CD14-positive monocyte (primary cell): ENCODE results near the gene C12orf42. TPM values are rescaled to one million over a fixed set of nuclear protein-coding genes. Genes with fewer than 3 reads are reported as not detected.

Experiments used
- DNase-seq, 3 donors: peaks; one replicate each; pipeline ENCODE4 v3.0.0-alpha.2; 2011 to 2022
- H2AFZ ChIP-seq: 2 replicates; pipeline ENCODE4 v1.6.0; 2012; ENCODE audit warnings: mild to moderate bottlenecking, low read depth, low read length, inconsistent platforms; ENCODE audit not compliant: insufficient read depth, poor library complexity, severe bottlenecking
- H3K27ac ChIP-seq, 2 donors: 1 replicate in 1 of 2; 2 replicates in 1 of 2; pipeline ENCODE4 v1.5.1; 2012 to 2013; ENCODE audit warnings: low read length in 2 of 2, control low read depth in 1 of 2, inconsistent platforms in 1 of 2, low read depth in 1 of 2, mild to moderate bottlenecking in 1 of 2
- H3K27me3 ChIP-seq, 2 donors: one replicate each; pipeline versions ENCODE4 v1.6.0 to v1.6.1; 2011 to 2013; ENCODE audit warnings: low read length in 2 of 2; ENCODE audit not compliant: control insufficient read depth in 2 of 2, insufficient read depth in 2 of 2
- H3K36me3 ChIP-seq, 2 donors: replicated peaks in 1 of 2; 1 replicate in 1 of 2; 2 replicates in 1 of 2; pipeline versions ENCODE4 v1.5.1 to v1.6.1; 2012 to 2013; ENCODE audit warnings: low read length in 2 of 2, control low read depth in 1 of 2, inconsistent platforms in 1 of 2, mild to moderate bottlenecking in 1 of 2; ENCODE audit not compliant: insufficient read depth in 2 of 2, control insufficient read depth in 1 of 2
- H3K4me1 ChIP-seq, 2 donors: 1 replicate in 1 of 2; 2 replicates in 1 of 2; pipeline versions ENCODE4 v1.5.1 to v1.6.1; 2012 to 2013; ENCODE audit warnings: low read length in 2 of 2, control low read depth in 1 of 2, inconsistent platforms in 1 of 2, mild to moderate bottlenecking in 1 of 2, moderate library complexity in 1 of 2; ENCODE audit not compliant: insufficient read depth in 2 of 2, control insufficient read depth in 1 of 2
- H3K4me2 ChIP-seq: replicated peaks from 2 replicates; pipeline ENCODE3; 2012; ENCODE audit warnings: low read length, moderate library complexity, mild to moderate bottlenecking; ENCODE audit not compliant: poor library complexity, severe bottlenecking; ENCODE audit errors: extremely low read depth
- H3K4me3 ChIP-seq, 3 experiments: fragments of 200-600 bp in 1 of 3; sonication (generic) in 1 of 3; replicated peaks in 1 of 3; 1 replicate in 2 of 3; 2 replicates in 1 of 3; pipeline ENCODE4 v1.5.1; 2011 to 2013; ENCODE audit warnings: low read length in 3 of 3, mild to moderate bottlenecking in 3 of 3, control low read depth in 2 of 3, low read depth in 2 of 3, inconsistent platforms in 1 of 3, moderate library complexity in 1 of 3
- H3K79me2 ChIP-seq: 2 replicates; pipeline ENCODE4 v1.6.0; 2012; ENCODE audit warnings: mild to moderate bottlenecking, control low read depth, inconsistent platforms, low read length, moderate library complexity; ENCODE audit not compliant: insufficient read depth
- H3K9ac ChIP-seq: 2 replicates; pipeline ENCODE4 v1.6.0; 2017; ENCODE audit warnings: low read length, mild to moderate bottlenecking; ENCODE audit not compliant: insufficient read depth, poor library complexity, severe bottlenecking
- H3K9me3 ChIP-seq, 2 donors: replicated peaks in 1 of 2; 1 replicate in 1 of 2; 2 replicates in 1 of 2; pipeline versions ENCODE4 v1.5.1 to v1.6.1; 2012 to 2013; ENCODE audit warnings: low read length in 2 of 2, control low read depth in 1 of 2; ENCODE audit not compliant: control insufficient read depth in 1 of 2, insufficient read depth in 1 of 2
- H4K20me1 ChIP-seq: 2 replicates; pipeline ENCODE4 v1.6.0; 2012; ENCODE audit warnings: mild to moderate bottlenecking, low read length, control low read depth, moderate library complexity; ENCODE audit not compliant: insufficient read depth
- H3K27ac Mint-ChIP-seq, 7 donors: one replicate each; pipeline ENCODE4 v1.8.0; 2020; ENCODE audit warnings: mild to moderate bottlenecking in 7 of 7, mixed read lengths in 7 of 7, moderate library complexity in 6 of 7, inconsistent platforms in 2 of 7
- H3K27me3 Mint-ChIP-seq, 3 donors: one replicate each; pipeline ENCODE4 v1.8.0; 2021 to 2022; ENCODE audit warnings: low read depth in 3 of 3, mild to moderate bottlenecking in 3 of 3, mixed read lengths in 3 of 3, moderate library complexity in 3 of 3, inconsistent platforms in 1 of 3
- H3K36me3 Mint-ChIP-seq, 2 donors: one replicate each; pipeline ENCODE4 v1.8.0; 2020; ENCODE audit warnings: mixed read lengths in 2 of 2, inconsistent platforms in 1 of 2, mild to moderate bottlenecking in 1 of 2
- H3K4me1 Mint-ChIP-seq: one replicate; pipeline ENCODE4 v1.8.0; 2020; ENCODE audit warnings: mild to moderate bottlenecking, mixed read lengths
- H3K4me3 Mint-ChIP-seq, 2 donors: one replicate each; pipeline ENCODE4 v1.8.0; 2020; ENCODE audit warnings: mild to moderate bottlenecking in 2 of 2, mixed read lengths in 2 of 2, moderate library complexity in 1 of 2
- H3K9me3 Mint-ChIP-seq, 7 donors: one replicate each; pipeline ENCODE4 v1.8.0; 2020 to 2022; ENCODE audit warnings: mixed read lengths in 7 of 7, mild to moderate bottlenecking in 6 of 7, moderate library complexity in 6 of 7, inconsistent platforms in 2 of 7
- CTCF ChIP-seq: fragments of 200-600 bp; IDR thresholded peaks from one replicate; pipeline ENCODE4 v1.8.0; 2022; ENCODE audit warnings: antibody characterized with exemption, mild to moderate bottlenecking
- WGBS: methylation state at CpG from one replicate; pipeline ENCODE4 v1.1.5; 2013; ENCODE audit warnings: missing lambda C conversion rate; ENCODE audit not compliant: insufficient coverage; 5-methylcytosine and 5-hydroxymethylcytosine counted together
- intact Hi-C, 2 donors: fragments of 100-400 bp; cut with micrococcal nuclease; formaldehyde crosslinking; loops; one replicate each; pipeline versions ENCODE4 v1.15.0 to v1.15.1; 2023
- polyA plus RNA-seq, 3 donors: library from polyadenylated mRNA; depleted of rRNA in 1 of 3; unstranded in 2 of 3; stranded (reverse) in 1 of 3; fragments of 300-500 nt in 2 of 3; fragments of >200 nt in 1 of 3; fragmentation: Illumina TruSeq in 2 of 3; gene quantifications; 1 replicate in 2 of 3; 2 replicates in 1 of 3; pipeline ENCODE4 v1.2.3, GENCODE V29; 2012 to 2021

The C12orf42 gene
- polyA plus RNA-seq, 3 donors = not detected

DNA sequence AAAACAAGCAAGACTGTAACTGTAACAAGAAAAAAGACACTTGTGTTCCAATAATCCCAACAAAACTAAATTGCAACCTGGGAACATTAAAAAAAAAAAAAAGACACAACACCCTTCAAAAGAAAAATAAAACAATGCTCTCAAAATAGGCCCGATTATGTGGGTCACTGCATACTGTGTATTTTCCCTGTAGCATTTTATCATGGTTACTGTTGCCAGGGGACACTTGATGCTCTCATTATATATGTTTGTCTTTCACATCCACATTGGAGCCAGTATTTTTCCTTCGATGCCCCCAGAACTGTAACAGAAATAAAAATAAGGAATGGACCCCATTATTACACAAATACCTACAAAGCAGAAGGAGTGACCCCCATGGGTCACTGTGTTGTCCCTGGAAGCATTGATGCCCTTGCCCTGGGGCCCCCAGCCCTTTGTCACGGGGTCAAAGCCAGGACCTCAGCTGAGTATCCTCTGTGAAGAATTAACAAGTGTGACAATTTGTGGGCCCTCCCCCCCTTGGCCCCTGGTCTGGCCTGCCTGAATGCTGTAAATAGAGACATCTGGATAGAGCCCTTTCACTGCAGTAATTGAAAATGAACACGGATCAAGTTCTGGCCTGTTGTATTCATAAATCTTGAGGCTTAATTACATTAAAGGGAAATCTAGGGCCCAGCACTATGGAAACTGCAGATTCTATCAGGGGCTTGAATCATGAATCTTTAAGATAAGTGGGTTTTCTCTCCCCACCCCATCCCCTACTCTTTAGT lies 72.8 kb downstream of the C12orf42 start:
- Mint-ChIP-seq H3K4me1 (no peaks in the 10 kb centered on the region), H3K27ac (no peak overlapping the region), H3K27me3 (peaks cover 2 to 3% (median 2%) of the 10 kb centered on the region in 3 donors), H3K9me3 (peaks cover 0 to 17% (median 6%) of the 10 kb centered on the region in 7 donors), H3K4me3 (no peak overlapping the region), H3K36me3 (no peaks in the 10 kb centered on the region)
- no peaks in the 10 kb centered on the region for H3K36me3 ChIP-seq
- no peak overlapping the region for H2AFZ ChIP-seq
- H3K79me2 ChIP-seq = no peaks in the 10 kb centered on the region
- H4K20me1 ChIP-seq = no peaks in the 10 kb centered on the region
- WGBS = no CpG with 5 or more reads among the region's 4 CpGs
- H3K4me1 ChIP-seq = no peaks in the 10 kb centered on the region
- no peaks in the 10 kb centered on the region for H3K9me3 ChIP-seq
- intact Hi-C loops = no loop called here
- H3K27ac ChIP-seq = no peak overlapping the region
- TF ChIP-seq CTCF = no peak
- H3K9ac ChIP-seq = no peak overlapping the region
- H3K4me3 ChIP-seq = no peak overlapping the region
- no peak for DNase-seq
- no peaks in the 10 kb centered on the region for H3K27me3 ChIP-seq
- H3K4me2 ChIP-seq = no peak overlapping the region

GRCh38 chr12:103422328-103422727 lies 73.4 kb downstream of the C12orf42 start:
- no CpG with 5 or more reads among the region's 4 CpGs for WGBS
- H3K4me1 ChIP-seq = no peaks in the 10 kb centered on the region
- no peak overlapping the region for H3K4me3 ChIP-seq
- H3K36me3 ChIP-seq = no peaks in the 10 kb centered on the region
- Mint-ChIP-seq H3K27me3 (peaks cover 2 to 3% (median 2%) of the 10 kb centered on the region in 3 donors), H3K27ac (no peak overlapping the region), H3K9me3 (peaks cover 0 to 13% (median 2%) of the 10 kb centered on the region in 7 donors), H3K4me3 (no peak overlapping the region), H3K36me3 (no peaks in the 10 kb centered on the region), H3K4me1 (no peaks in the 10 kb centered on the region)
- no peaks in the 10 kb centered on the region for H3K27me3 ChIP-seq
- no peak overlapping the region for H3K9ac ChIP-seq
- H2AFZ ChIP-seq = no peak overlapping the region
- no peak overlapping the region for H3K27ac ChIP-seq
- no peak for DNase-seq
- no peaks in the 10 kb centered on the region for H3K79me2 ChIP-seq
- no peaks in the 10 kb centered on the region for H3K9me3 ChIP-seq
- intact Hi-C loops = no loop called here
- no peaks in the 10 kb centered on the region for H4K20me1 ChIP-seq
- no peak overlapping the region for H3K4me2 ChIP-seq
- no peak for TF ChIP-seq CTCF
